Coronary artery (tissue), 2 donors: Measurements from ENCODE around the gene GSTCD.
"Not testable (repeated sequence)": the region's sequence is repeated elsewhere in the genome, so short reads cannot be mapped to it uniquely, and the experiment has no call there.

ENCODE experiments used
- DNase-seq: peaks from one replicate; pipeline ENCODE4 v3.0.0-alpha.2; 2017; ENCODE audit warnings: low spot score
- H3K27ac ChIP-seq, 2 donors: fragments of 200-600 bp; sonication (generic); one replicate each; pipeline ENCODE4 v1.5.1; 2016 to 2019
- H3K4me3 ChIP-seq: fragments of 200-600 bp; sonication (generic); 2 replicates; pipeline ENCODE4 v1.5.1; 2016; ENCODE audit warnings: mild to moderate bottlenecking, moderate library complexity
- CTCF ChIP-seq: fragments of 200-600 bp; sonication (generic); IDR thresholded peaks from one replicate; pipeline ENCODE4 v1.5.1; 2019; ENCODE audit warnings: antibody characterized with exemption

Gene GSTCD

GRCh38 chr4:105714932-105715331, 6.3 kb downstream of the GSTCD start:
- TF ChIP-seq CTCF: no peak
- DNase-seq: no peak
- H3K27ac ChIP-seq: no peak overlapping the region

GRCh38 chr4:105715692-105716278, 7.2 kb downstream of the GSTCD start:
- no peak overlapping the region for H3K27ac ChIP-seq
- no peak overlapping the region for H3K4me3 ChIP-seq
- TF ChIP-seq CTCF: no peak
- no peak for DNase-seq

More at GRCh38 chr4:105714932-105715331, 6.3 kb downstream of the GSTCD start:
- no peak overlapping the region for H3K4me3 ChIP-seq

GRCh38 chr4:105719204-105719603, 10.6 kb downstream of the GSTCD start:
- H3K4me3 ChIP-seq: no peak overlapping the region
- H3K27ac ChIP-seq: no peak overlapping the region
- DNase-seq: no peak
- TF ChIP-seq CTCF: no peak

GRCh38 chr4:105725623-105726022, 17.0 kb downstream of the GSTCD start:
- TF ChIP-seq CTCF: no peak
- no peak for DNase-seq
- no peak overlapping the region for H3K4me3 ChIP-seq

GRCh38 chr4:105729895-105730294, 21.3 kb downstream of the GSTCD start:
- H3K27ac ChIP-seq, DNase-seq, H3K4me3 ChIP-seq: not testable (repeated sequence)

More at GRCh38 chr4:105725623-105726022, 17.0 kb downstream of the GSTCD start:
- no peak overlapping the region for H3K27ac ChIP-seq

- H3K27ac ChIP-seq, H3K4me3 ChIP-seq, DNase-seq: not testable (repeated sequence)
These were observed 26.6 kb downstream of the GSTCD start for GRCh38 chr4:105735217-105735616.

- DNase-seq: no peak
- TF ChIP-seq CTCF: no peak
- no peak overlapping the region for H3K4me3 ChIP-seq
- H3K27ac ChIP-seq: no peak overlapping the region
These were observed 33.0 kb downstream of the GSTCD start for GRCh38 chr4:105741548-105741947.

- no peak for DNase-seq
- H3K27ac ChIP-seq: no peak overlapping the region
- TF ChIP-seq CTCF: no peak
- H3K4me3 ChIP-seq: no peak overlapping the region
These were observed 39.6 kb downstream of the GSTCD start for GRCh38 chr4:105748222-105748621.
